Stomach (tissue), 19 donors: ENCODE measurements around the gene DMKN. TPM values are rescaled to one million over a fixed set of nuclear protein-coding genes. Genes with fewer than 3 reads are reported as not detected.

Source experiments
- DNase-seq, 2 donors: peaks; one replicate each; pipeline versions ENCODE4 v3.0.0 to v3.0.0-alpha.2; 2013 to 2019
- H3K27ac ChIP-seq, 5 donors: fragments of 200-600 bp in 4 of 5; sonication (generic) in 4 of 5; one replicate each; pipeline ENCODE4 v1.5.1; 2013 to 2019; ENCODE audit warnings: mild to moderate bottlenecking in 1 of 5, moderate library complexity in 1 of 5
- H3K27me3 ChIP-seq, 3 donors: fragments of 200-600 bp; sonication (generic); one replicate each; pipeline ENCODE4 v1.5.1; 2017 to 2019; ENCODE audit warnings: mixed run types in 1 of 3
- H3K36me3 ChIP-seq, 4 donors: fragments of 200-600 bp; sonication (generic); 1 replicate in 3 of 4; 2 replicates in 1 of 4; pipeline ENCODE4 v1.5.1; 2016 to 2019
- H3K4me1 ChIP-seq, 4 donors: fragments of 200-600 bp; sonication (generic); one replicate each; pipeline ENCODE4 v1.5.1; 2016 to 2019
- H3K4me3 ChIP-seq, 4 donors: fragments of 200-600 bp; sonication (generic) in 3 of 4; one replicate each; pipeline ENCODE4 v1.5.1; 2016 to 2019; ENCODE audit warnings: mild to moderate bottlenecking in 1 of 4
- H3K9me3 ChIP-seq, 4 donors: fragments of 200-600 bp; sonication (generic); one replicate each; pipeline ENCODE4 v1.5.1; 2016 to 2019
- CTCF ChIP-seq, 7 experiments: fragments of 450-650 bp in 4 of 7; fragments of 200-600 bp in 3 of 7; sonication (generic) in 3 of 7; IDR thresholded peaks; one replicate each; pipeline ENCODE4 v1.5.1; 2016 to 2019; ENCODE audit warnings: antibody characterized with exemption in 7 of 7, control low read depth in 2 of 7, mild to moderate bottlenecking in 1 of 7
- EP300 ChIP-seq: sonication (generic); formaldehyde crosslinking; IDR thresholded peaks from one replicate; pipeline ENCODE4 v1.6.1; 2017; ENCODE audit warnings: antibody characterized with exemption
- POLR2A ChIP-seq, 4 donors: fragments of 450-650 bp; IDR thresholded peaks; one replicate each; pipeline ENCODE4 v1.6.1; 2016; ENCODE audit warnings: antibody characterized with exemption in 4 of 4, control low read depth in 2 of 4, mild to moderate bottlenecking in 1 of 4, moderate library complexity in 1 of 4
- POLR2AphosphoS5 ChIP-seq, 3 donors: sonication (generic); formaldehyde crosslinking; IDR thresholded peaks; one replicate each; pipeline ENCODE4 v1.6.1; 2016; ENCODE audit warnings: antibody characterized with exemption in 3 of 3
- WGBS, 5 donors: extraction: QIAGEN DNeasy Blood & Tissue Kit in 3 of 5; methylation state at CpG; one replicate each; pipeline versions ENCODE4 v1.1.5 to v1.1.7; 2013 to 2018; 5-methylcytosine and 5-hydroxymethylcytosine counted together
- intact Hi-C: fragments of 100-400 bp; cut with DNase I; formaldehyde crosslinking; loops from one replicate; pipeline ENCODE4 v1.15.1; 2023; ENCODE audit warnings: low total_unique reads
- long read RNA-seq, 10 donors: transcript quantifications; one replicate each; lab custom pipeline, GENCODE V29; 2026
- polyA plus RNA-seq, 3 donors: library from polyadenylated mRNA; stranded (reverse); fragments of 200-250 nt; gene quantifications; one replicate each; pipeline ENCODE4 v1.2.3, GENCODE V29; 2013
- total RNA-seq, 5 donors: library from RNA; depleted of rRNA; stranded (reverse); fragments of >200 nt; gene quantifications; one replicate each; pipeline versions ENCODE4 v1.1.0 to v1.2.3, GENCODE V29; 2014 to 2016
- donor health status: healthy with polysubstance abuse.
- donor health status: Bipolar disorder and iron deficiency.
- donor health status: healthy.

DMKN gene, protein sequence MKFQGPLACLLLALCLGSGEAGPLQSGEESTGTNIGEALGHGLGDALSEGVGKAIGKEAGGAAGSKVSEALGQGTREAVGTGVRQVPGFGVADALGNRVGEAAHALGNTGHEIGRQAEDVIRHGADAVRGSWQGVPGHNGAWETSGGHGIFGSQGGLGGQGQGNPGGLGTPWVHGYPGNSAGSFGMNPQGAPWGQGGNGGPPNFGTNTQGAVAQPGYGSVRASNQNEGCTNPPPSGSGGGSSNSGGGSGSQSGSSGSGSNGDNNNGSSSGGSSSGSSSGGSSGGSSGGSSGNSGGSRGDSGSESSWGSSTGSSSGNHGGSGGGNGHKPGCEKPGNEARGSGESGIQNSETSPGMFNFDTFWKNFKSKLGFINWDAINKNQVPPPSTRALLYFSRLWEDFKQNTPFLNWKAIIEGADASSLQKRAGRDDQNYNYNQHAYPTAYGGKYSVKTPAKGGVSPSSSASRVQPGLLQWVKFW
- total RNA-seq (10 to 100 TPM in 2 of 5 donors, 1 to 10 TPM in 2, not detected in 1; 4.9 to 36.9 (median 20.2) TPM), polyA plus RNA-seq (100 to 1,000 TPM in 1 of 3 donors, 10 to 100 TPM in 2; 76.7 to 139 (median 83.6) TPM)
- long read RNA-seq, donor 1, partial matches to known transcripts, result 0 of 5 reads
- long read RNA-seq, donor 1, other reads (novel, unspliced or antisense), result 0 of 5 reads
- long read RNA-seq, donor 2, partial matches to known transcripts, result 0 of 2 reads
- long read RNA-seq, donor 2, other reads (novel, unspliced or antisense), result 0 of 2 reads
- long read RNA-seq, donor 3, partial matches to known transcripts, result 32 of 44 reads
- long read RNA-seq, donor 3, other reads (novel, unspliced or antisense), result 7 of 44 reads
- long read RNA-seq, donor 4, result 0 reads
- long read RNA-seq, donor 5, partial matches to known transcripts, result 0 of 5 reads
- long read RNA-seq, donor 5, other reads (novel, unspliced or antisense), result 0 of 5 reads
- long read RNA-seq, donor 6, partial matches to known transcripts, result 0 of 15 reads
- long read RNA-seq, donor 6, other reads (novel, unspliced or antisense), result 0 of 15 reads
- long read RNA-seq, donor 7, partial matches to known transcripts, result 0 of 5 reads
- long read RNA-seq, donor 7, other reads (novel, unspliced or antisense), result 0 of 5 reads
- long read RNA-seq, donor 8, partial matches to known transcripts, result 0 of 20 reads
- long read RNA-seq, donor 8, other reads (novel, unspliced or antisense), result 0 of 20 reads
- long read RNA-seq, donor 9, partial matches to known transcripts, result 0 of 10 reads
- long read RNA-seq, donor 9, other reads (novel, unspliced or antisense), result 0 of 10 reads
- long read RNA-seq, donor 10, result 0 reads

GRCh38 chr19:35513628-35514281 is at the start of gene DMKN:
Gene DMKN (minus strand): TSS chr19:35513649. CDS start chr19:35513475, 174 bp downstream.
- no peak for TF ChIP-seq POLR2AphosphoS5 (IDR thresholded peaks at IDR 0.05)
- Histone ChIP-seq H3K9me3 (no peaks in the 10 kb centered on the region), H3K27me3 (peaks cover 0 to 58% (median 5%) of the 10 kb centered on the region in 3 donors), H3K36me3 (no peaks in the 10 kb centered on the region), H3K4me1 (peaks cover 0 to 20% (median 10%) of the 10 kb centered on the region in 4 donors), H3K4me3 (no peak within 1 kb of the TSS), H3K27ac (no peak within 1 kb of the TSS)
- intact Hi-C loops, result no loop called here
- peak in 1 of 2 donors; percentile 58 for DNase-seq
- 22 to 37% (median 30%) methylated on average over 15 of the region's 15 CpGs for WGBS, 5 donors

- WGBS, 5 donors, result 56 to 67% (median 59%) methylated on average over 2 of the region's 2 CpGs
- Histone ChIP-seq H3K27ac (peak overlapping the region in 2 of 5 donors; percentile 4 to 64), H3K4me3 (peak overlapping the region in 2 of 4 donors; percentile 11 to 14), H3K4me1 (peaks cover 6 to 12% (median 8%) of the 10 kb centered on the region in 4 donors), H3K9me3 (no peaks in the 10 kb centered on the region), H3K27me3 (peaks cover 12 to 73% (median 42%) of the 10 kb centered on the region in 3 donors), H3K36me3 (no peaks in the 10 kb centered on the region)
- TF ChIP-seq POLR2A (IDR thresholded peaks at IDR 0.05), result no peak
- no peak for TF ChIP-seq POLR2AphosphoS5 (IDR thresholded peaks at IDR 0.05)
- no peak for TF ChIP-seq CTCF (IDR thresholded peaks at IDR 0.05)
- no peak for TF ChIP-seq EP300
- DNase-seq, result no peak
- intact Hi-C loops, result no loop called here
Observed at GRCh38 chr19:35562776-35563175, 49.3 kb upstream of the DMKN start.

GRCh38 chr19:35562336-35562735 is 48.9 kb upstream of the DMKN start:
- WGBS, 5 donors, result 45 to 66% (median 63%) methylated on average over 9 to 17 of the region's 17 CpGs
- peak in 1 of 2 donors; percentile 3 for DNase-seq
- Histone ChIP-seq H3K27ac (peak overlapping the region in 1 of 5 donors; percentile 8), H3K9me3 (no peaks in the 10 kb centered on the region), H3K4me3 (peak overlapping the region in 2 of 4 donors; percentile 14 to 20), H3K27me3 (peaks cover 12 to 78% (median 47%) of the 10 kb centered on the region in 3 donors), H3K36me3 (no peaks in the 10 kb centered on the region), H3K4me1 (peaks cover 8 to 16% (median 12%) of the 10 kb centered on the region in 4 donors)
- TF ChIP-seq EP300 (no peak), CTCF (IDR thresholded peaks at IDR 0.05) (no peak), POLR2AphosphoS5 (IDR thresholded peaks at IDR 0.05) (no peak)
- intact Hi-C loops, result no loop called here

DNA sequence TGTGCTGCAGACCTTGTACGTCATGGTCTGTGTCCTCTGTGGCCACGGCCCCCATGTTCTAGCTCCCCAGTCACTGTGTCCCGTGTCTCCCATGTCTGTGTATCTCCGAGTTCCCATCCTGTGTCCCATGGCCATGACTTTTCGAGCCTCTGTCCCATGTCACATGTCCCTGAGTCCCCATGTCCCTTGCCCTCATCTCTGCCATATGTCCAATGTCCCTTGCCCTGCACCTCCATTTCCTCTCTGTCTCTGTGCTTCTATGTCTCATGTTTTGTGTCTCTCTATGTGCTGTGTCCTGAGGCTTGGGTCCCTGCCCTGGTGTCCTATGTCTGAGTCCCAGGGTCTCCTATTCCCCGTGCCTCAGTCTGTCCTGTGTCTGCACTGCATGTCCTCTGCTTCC is 48.0 kb upstream of the DMKN start:
- peaks cover 8 to 17% (median 12%) of the 10 kb centered on the region in 4 donors for H3K4me1 ChIP-seq
- TF ChIP-seq CTCF (IDR thresholded peaks at IDR 0.05) (no peak), POLR2A (IDR thresholded peaks at IDR 0.05) (no peak)
- intact Hi-C loops, result no loop called here
- 70 to 78% (median 76%) methylated on average over 6 of the region's 6 CpGs for WGBS, 5 donors
- no peaks in the 10 kb centered on the region for H3K36me3 ChIP-seq
- peak overlapping the region in 1 of 4 donors; percentile 17 for H3K4me3 ChIP-seq
- no peak overlapping the region for H3K27ac ChIP-seq
- H3K9me3 ChIP-seq, result no peaks in the 10 kb centered on the region
- no peak for DNase-seq
- peaks cover 12 to 87% (median 50%) of the 10 kb centered on the region in 3 donors for H3K27me3 ChIP-seq
